GM19035 (cell line): ENCODE data around the gene CBL.

Experiments
- ATAC-seq: cut with Tn5 transposase; IDR thresholded peaks from one replicate; pipeline ENCODE4 v1.9.1; 2021; ENCODE audit not compliant: unreplicated experiment

The CBL gene

DNA sequence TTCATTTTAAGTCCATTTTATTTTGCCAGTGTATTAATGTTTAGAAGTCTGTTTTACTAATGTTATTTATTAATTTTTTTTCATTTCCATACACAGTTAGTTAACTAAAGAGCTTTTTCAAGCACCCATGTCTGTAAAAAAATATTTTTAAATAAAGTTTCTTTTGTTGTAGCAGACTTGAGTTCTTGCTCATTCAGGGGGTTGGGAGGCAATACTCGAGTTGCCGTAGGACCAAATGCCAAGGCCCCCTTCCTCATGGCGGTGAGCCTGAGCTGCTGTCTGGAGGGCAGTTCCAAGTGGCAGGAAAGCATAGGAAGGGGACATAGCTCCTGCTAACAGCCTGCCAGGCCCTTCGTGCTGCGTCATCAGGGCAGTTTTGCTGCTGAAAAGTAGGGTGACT lies 101.8 kb downstream of the CBL start:
- ATAC-seq, result no peak

DNA sequence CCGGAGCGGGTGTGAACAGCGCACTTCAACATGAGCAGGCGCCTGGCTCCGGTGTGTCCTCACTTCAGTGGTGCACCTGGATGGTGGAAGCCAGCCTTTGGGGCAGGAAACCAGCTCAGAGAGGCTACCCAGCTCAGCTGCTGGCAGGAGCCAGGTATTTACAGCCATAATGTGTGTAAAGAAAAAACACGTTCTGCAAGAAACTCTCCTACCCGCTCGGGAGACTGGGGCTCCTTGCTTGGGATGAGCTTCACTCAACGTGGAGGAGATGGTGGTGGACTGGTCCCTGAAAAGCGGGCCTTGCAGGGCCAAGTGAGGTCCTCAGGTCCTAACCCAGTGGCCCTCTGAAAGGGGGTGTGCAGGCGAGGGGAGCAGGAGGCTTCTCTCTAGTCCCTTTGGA lies 103.3 kb downstream of the CBL start:
- ATAC-seq, result no peak

- ATAC-seq, result no peak
Measured at GRCh38 chr11:119309953-119310681, 104.0 kb downstream of the CBL start.

DNA sequence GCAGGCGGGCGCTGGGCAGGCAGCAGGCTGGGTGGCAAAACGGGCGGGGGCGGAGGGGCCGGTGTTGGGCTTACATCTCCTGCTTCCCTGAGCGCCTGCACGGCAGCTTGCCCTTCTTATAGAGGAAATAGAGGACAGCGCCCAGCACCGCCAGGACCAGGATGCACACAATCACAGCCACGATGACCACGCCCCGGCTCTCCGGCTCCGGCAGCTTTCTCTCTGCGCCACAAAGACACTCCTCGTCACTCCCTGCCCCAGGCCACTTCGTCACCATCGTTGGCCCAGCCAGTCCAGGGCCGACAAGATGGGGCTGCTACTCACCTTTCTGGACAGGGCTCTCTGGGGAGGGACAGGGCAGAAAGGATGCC lies 104.5 kb downstream of the CBL start:
- ATAC-seq, result no peak

- no peak for ATAC-seq
Measured at GRCh38 chr11:119314726-119315125, 108.6 kb downstream of the CBL start.

GRCh38 chr11:119315131-119316015 lies 109.2 kb downstream of the CBL start:
- no peak for ATAC-seq

DNA sequence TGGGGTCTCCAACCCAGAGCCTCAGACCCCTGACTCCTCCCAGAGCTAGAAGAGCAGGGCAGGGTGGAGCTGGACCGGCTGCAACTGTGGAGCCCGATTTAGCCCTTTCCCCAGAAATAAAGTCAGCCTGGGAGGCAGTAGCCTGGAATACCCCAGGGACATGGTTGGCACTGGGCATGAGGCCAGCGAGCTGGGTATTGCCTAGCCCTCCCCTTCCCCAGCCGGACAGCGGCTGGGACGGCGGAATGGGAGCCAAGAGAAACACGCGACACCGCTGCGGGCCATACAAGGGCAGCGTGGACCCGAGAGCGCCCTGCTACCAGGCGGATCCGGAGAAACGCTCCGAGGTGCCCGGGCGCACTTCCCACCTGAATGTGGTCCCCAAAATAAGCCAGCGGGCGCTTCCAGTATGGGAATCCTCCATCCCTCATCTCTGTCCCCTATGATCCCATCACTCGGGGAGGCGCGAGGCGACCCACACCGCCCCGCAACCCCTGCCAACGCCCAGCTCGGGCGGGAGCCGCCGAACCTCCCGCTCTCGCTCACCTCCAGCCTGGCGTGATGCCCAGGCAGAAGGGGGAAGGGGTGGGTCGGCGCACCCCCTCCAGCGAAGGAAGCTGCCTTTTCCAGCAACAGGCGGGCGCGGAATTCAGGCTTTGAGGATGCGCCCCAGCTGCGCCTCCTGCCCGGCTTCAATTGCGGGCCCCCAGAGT lies 110.0 kb downstream of the CBL start:
- no peak for ATAC-seq

DNA sequence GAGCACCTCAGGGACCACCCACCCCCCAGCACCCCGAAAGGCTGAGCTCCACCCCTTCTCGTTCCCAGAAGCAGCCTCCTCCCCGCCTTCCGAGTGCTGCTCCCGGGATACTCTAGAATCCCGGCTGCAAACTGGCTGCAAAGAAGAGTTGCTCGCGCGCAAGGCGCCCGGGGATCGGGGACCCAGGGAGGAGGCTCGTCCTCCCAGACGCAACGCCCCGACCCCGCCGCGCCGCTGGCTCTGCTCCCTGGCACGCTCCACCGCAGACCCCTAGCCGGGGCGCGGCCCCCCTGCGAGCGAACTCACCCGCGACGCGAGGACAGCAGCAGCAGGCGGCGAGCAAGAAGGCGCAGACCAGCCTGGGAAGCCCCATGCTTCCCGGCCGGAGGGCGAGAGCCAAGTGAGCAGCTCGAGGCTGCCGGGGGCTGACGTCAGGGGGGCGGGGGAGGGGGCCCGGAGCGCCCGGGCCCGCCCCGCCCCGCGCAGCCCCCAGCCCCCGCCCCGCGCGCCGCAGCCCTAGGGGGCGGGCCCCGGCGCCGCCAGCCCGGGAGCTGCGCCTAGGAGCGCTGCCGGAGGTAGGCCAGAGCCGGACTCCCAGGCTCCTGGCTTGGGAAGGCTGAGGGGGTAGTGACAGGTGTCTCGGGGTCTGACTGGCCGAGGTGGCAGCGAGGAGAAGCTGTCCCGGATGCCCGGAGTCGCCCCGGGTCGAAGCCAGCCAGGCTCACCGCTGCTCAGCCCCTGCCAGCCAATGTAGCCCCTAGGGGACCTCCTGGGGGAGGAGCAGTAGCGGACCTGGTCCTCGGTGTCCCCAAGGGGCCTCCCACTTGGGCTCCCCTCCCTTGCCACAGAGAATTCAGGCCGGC lies 110.8 kb downstream of the CBL start, which contains the start of gene MCAM:
Gene MCAM (minus strand): TSS at position 402 of the 863 bp plus-strand sequence. CDS start 29 bp downstream, at position 373.
- no peak for ATAC-seq

GRCh38 chr11:119317592-119318239 lies 111.6 kb downstream of the CBL start:
- no peak for ATAC-seq

DNA sequence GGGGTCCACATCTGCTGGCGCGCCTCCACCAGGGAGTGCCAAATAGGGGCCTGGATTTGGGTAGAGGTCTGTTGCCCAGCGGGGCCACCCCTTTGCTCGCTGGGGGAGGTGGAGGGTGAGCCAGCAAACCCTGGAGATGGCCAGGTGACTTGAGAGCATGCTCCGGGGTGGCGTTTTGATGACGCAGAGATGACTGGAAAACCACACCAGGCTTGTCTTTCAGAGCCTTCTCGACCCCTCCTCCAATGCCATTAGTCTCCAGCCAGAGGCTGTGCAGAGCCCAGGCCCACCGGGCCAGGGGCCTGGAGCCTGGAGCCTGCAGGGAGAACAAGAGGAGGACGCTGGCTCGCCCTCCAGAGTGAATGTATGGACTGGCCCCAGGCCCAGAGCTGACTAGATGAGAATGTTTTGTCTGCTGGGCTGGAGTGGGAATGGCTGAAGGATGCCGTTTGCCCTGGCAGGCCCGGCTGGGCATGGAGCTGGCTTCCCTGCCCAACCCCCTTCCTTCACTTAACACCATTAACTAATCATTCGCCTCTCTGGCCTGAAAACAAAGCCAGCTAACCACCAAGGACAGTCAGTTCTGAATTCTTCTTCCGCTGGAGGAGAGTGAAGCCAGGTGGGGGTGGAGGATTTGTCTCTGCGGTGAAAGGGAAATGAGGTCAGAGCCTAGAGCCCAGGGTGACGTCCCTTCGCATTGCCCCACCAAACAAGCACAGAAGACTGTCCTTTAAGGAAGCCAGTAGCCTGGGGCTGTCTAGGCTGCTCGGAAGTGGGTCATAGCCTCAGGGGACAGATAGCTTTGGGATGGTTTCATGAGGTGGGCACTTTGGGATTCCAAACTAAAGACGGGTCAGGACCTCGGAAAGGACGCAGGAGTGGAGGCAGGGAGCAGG lies 112.3 kb downstream of the CBL start:
- no peak for ATAC-seq

- no peak for ATAC-seq
Measured at GRCh38 chr11:119319136-119319699, 113.1 kb downstream of the CBL start.

- no peak for ATAC-seq
Measured at GRCh38 chr11:119319700-119320239, 113.6 kb downstream of the CBL start.

DNA sequence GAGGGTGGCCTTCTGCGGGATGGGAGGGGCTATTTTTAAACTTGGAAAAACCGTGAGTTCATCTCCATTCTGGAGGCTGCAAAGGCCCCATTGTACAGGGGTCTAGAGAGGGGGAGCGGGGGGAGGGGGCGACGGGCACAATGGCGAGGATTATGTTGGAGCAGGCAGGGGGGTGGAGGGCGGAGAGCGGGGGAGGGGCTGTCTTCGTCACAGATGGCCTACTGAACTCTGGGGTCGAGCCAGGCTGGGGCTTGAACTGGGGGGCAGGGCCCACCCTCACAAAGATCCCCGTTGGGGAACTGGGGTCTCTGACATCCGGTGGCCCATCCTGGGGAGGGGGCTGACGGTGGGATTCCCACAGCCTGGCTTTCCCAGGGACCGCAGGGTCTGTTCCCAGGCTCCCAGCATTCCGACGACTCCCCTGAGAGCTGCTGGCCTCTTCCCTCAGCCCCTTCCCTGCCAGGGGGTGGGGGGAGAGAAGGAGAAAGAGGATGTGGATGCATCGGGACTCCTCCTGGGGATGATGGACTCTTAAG lies 114.2 kb downstream of the CBL start:
- ATAC-seq, result no peak

GRCh38 chr11:119320776-119321524 lies 114.8 kb downstream of the CBL start:
- peak; percentile 48 for ATAC-seq

DNA sequence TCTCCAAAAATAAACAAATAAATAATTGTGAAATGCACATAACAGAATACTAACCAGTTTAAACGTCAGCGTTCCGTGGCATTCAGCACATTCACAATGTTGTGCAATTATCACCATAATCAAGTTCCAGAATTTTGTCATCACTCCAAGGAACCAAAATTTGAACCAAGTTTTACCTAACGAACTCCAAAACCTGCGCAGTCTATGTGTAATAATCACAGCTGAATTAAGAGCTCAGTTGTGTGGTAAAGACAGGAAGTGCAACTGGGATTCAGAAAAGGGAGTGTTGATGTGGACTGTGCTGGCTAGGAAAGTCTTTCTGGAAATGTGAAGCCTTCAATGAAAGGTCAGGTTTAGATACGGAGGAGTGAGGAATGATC lies 116.2 kb downstream of the CBL start:
- no peak for ATAC-seq

DNA sequence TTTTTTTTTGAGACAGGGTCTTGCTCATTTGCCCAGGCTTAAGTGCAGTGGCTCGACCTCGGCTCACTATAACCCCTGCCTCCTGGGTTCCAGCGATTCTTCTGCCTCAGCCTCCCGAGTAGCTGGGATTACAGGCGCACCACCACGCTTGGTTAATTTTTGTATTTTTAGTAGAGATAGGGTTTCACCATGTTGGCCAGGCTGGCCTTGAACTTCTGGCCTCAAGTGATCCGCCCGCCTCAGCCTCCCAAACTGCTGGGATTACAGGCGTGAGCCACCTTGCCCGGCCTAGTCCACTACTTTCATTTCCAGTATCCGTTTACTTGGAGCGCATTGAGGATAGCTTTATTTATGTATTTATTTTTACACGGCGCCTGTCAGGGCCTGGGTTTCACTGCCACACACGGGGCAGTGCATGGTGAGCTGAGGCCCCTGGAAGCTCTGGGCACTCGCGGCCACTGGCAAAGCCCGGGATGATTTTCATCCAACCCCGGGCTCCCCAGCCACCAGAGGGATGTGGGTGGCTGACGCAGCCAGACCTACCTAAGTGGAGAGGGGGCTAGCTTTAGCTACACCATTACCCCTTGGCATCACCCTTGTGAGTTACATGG lies 116.9 kb downstream of the CBL start:
- ATAC-seq, result no peak

GRCh38 chr11:119323532-119324033 lies 117.4 kb downstream of the CBL start:
- ATAC-seq, result no peak
